ENCODE results near the gene CDH15.

DNA sequence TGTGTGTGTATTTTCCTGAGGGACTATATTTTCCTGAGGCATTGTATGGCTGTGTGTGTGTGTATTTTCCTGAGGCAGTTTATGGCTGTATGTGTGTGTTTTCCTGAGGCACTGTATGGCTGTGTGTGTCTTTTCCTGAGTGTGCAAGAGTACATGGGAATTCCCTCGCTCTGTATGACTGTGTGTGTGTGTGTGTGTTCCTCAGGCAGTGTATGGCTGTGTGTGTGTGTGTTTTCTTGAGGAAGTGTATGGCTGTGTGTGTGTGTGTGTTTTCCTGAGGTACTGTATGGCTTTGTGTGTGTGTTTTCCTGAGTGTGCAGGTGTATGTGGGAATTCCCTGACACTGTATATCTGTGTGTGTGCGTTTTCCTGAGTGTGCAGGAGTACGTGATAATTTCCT lies 50.1 kb downstream of the CDH15 start:
- TF ChIP-seq CTCF (IDR thresholded peaks at IDR 0.05; ENCODE audit: low read length) (no peak), EZH2 (IDR thresholded peaks at IDR 0.05; ENCODE audit: borderline replicate concordance, low read length) (no peak)

All from OCI-LY1 (cell line).